ENCODE data around the gene KANK2.
A peak's percentile ranks its signal among the peaks of the same experiment; 100 is the strongest.

Gene KANK2

GRCh38 chr19:11197291-11198174, at the start of gene KANK2:
Gene KANK2, minus strand, starts transcription at chr19:11197545. Its CDS starts 3,034 bp downstream, at chr19:11194511.
- DNase-seq, result peak; percentile 56 to 75

DNA sequence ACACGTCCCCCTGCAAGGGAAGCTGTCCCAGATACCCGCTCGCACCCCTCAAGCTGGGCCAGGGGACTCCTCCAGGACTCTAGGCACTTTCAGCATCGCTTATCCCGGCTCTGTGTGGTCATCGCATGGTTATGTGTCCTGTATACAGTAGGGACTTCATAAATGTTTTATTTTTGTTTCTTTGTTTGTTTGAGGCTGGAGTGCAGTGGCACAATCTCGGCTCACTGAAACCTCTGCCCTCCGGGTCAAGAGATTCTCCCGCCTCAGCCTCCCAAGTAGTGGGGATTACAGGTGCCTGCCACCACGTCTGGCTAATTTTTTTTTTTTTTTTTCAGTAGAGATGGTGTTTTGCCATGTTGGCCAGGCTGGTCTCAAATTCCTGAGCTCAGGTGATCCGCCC, 49.6 kb upstream of the KANK2 start:
- DNase-seq, result no peak

DNA sequence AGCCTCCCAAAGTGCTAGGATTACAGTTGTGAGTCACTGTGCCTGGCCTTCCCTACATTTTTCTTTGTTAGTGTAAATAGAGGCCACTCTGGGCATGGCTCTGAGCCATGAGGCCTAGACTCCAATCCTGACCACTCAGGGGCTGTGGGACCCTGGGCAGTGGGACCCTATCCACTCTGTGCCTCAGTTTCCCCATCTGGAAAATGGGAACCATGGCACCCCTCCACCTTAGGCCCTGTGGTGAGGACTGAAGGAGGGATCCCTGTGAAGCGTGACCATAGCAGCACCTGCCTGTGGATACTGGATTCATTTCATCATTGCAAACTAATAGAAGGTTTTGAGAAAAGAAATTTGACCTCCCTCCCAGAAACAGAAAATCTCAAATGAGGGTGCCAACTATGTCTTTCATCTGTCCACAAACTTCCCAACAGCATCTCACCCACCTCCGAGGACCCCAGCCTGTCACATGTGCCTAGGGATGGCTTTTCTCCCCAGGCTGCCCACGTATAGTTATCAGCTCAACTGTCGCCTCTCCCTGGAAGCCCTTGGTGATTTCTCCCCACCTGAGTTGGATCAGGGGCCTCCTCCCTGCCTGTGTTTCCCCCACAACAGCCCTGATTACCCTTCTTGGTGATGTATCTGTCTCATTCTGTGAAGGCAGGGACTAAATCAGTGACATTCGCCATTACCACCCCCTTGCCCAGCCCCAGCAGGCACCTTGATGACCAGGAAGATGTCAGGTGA, 47.7 kb upstream of the KANK2 start:
- no peak for DNase-seq

- no peak for DNase-seq
Measured at GRCh38 chr19:11243798-11244169, 46.4 kb upstream of the KANK2 start.

- peak; percentile 55 to 93 for DNase-seq
Measured at GRCh38 chr19:11242864-11243797, 45.8 kb upstream of the KANK2 start.

DNA sequence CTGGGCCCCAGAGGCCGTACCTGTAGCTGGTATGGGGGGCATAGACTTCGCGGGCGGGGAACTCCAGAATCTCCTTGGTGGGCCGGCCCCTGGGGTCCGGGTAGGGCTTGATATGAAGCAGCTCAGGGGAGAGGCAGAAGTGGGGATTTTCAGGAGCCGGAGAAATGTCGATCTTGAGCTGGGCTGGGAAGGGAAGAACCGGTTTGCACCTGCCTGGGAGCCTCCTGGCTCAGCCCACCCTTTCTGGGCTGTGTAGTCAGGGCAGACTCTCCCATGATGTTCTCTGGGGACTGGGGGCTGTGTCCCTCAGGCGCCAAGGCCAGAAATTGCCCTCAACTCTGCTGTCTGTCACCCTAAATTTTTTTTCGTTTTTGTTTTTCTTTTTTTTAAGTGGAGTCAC, 44.7 kb upstream of the KANK2 start:
- no peak for DNase-seq

DNA sequence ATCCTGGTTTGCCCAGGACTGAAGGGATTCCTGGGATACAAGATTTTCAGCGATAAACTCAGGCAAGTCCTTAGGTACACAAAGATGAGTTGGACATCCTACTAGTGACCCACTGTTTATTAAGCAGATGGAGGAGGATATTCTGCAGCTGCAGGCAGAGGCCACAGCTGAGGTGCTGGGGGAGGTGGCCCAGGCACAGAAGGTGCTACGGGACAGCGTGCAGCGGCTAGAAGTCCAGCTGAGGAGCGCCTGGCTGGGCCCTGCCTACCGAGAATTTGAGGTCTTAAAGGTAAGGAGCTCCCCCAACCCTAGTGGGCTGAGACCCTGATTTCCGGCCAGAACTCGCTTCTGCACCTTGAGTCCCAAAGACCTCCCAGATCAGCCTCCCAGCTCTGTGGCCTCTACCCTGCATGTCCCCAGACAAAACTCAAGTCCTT, 42.7 kb upstream of the KANK2 start:
- no peak for DNase-seq

DNA sequence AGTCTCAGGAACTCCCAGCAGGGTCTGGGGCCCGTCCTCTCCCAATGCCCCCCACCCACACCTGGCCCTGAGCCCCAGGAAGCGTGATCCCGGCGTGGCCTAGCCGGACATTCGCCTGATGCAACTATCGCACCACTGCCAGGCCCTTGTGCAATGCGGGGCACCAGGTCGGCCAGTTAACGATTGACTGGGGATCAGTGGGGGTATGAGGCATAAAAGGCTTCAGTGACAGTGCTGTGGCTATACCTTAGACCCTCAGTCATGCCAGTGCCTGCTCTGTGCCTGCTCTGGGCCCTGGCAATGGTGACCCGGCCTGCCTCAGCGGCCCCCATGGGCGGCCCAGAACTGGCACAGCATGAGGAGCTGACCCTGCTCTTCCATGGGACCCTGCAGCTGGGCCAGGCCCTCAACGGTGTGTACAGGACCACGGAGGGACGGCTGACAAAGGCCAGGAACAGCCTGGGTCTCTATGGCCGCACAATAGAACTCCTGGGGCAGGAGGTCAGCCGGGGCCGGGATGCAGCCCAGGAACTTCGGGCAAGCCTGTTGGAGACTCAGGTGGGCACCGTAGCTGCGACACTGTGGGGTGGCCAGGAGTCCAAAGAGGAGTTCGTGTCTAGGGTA, 42.1 kb upstream of the KANK2 start, which contains the start of gene ANGPTL8:
ANGPTL8 (plus strand) TSS at position 243 of the 624 bp plus-strand sequence; CDS start at position 262, 19 bp downstream.
- DNase-seq, result no peak

- no peak for DNase-seq
Measured at GRCh38 chr19:11238781-11239376, 41.5 kb upstream of the KANK2 start.

DNA sequence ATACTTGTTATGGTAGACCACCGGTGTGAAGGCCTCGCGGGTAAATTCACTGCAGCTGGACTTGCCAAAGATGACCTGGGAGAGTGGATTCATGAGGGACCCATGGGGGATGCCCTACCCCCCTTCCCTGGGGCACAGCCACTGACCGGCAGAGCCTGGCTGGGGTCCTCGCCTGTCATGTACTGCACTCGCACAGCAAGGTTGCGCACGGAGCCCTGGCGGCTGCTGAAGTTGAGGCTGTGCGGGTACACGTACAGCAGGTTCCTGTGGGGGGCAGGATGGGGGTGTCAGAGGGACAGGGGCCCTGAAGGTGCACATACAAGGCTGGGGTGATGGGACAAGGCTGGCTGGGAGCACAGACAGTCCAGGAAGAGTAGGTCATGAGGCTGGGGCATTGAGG, 40.7 kb upstream of the KANK2 start:
- no peak for DNase-seq

GRCh38 chr19:11237321-11237720, 40.0 kb upstream of the KANK2 start:
- no peak for DNase-seq

DNA sequence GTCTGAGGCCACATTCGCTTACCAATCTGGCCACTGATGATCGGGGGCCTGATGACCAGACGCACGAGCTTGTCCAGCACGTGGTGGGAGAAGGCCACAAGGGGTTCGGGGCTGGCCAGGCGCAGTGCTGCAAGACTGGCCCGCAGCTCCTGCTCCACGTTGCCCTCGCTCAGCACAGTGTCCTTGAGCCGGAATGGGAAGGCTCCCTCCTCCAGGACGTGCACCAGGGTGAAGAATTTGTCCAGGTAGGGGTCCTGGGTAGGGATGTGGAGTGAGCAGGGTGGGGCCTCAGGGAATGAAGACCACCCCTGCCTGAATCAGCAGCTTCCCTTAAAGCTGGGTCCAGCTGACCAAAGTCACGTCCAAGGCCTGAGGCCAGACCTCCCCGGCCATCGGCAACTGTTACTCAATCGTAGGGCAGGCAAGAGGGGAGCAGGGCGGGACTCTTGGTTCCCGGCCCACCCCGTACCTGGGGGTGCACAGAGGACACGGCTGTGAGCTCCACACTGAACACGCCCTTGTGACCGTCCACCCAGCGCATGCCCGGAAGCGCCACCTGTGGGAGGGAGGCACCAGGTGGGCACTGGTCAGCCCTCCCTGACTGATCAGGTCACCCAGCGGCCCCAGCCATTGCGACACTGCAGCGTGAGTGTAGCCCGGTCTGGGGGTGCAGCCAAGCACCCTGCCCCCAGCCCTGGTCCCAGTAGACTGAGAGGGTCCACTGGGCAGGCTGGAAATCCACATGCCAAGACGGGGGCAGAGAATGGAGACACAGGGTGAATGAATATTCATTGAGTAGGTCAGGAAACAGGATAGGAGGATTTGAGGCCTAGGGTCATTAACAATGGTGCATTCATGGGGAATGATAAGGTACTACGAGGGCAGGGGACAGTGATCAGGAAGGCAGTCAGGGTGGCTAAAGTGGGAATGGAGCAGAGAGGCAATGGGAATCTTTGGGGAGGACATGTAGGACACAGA, 39.3 kb upstream of the KANK2 start:
- DNase-seq, result no peak

- no peak for DNase-seq
Measured at GRCh38 chr19:11234486-11235075, 37.2 kb upstream of the KANK2 start.

GRCh38 chr19:11233073-11233472, 35.7 kb upstream of the KANK2 start:
- no peak for DNase-seq

GRCh38 chr19:11232555-11232954, 35.2 kb upstream of the KANK2 start:
- no peak for DNase-seq

- no peak for DNase-seq
Measured at GRCh38 chr19:11230621-11231386, 33.5 kb upstream of the KANK2 start.

DNA sequence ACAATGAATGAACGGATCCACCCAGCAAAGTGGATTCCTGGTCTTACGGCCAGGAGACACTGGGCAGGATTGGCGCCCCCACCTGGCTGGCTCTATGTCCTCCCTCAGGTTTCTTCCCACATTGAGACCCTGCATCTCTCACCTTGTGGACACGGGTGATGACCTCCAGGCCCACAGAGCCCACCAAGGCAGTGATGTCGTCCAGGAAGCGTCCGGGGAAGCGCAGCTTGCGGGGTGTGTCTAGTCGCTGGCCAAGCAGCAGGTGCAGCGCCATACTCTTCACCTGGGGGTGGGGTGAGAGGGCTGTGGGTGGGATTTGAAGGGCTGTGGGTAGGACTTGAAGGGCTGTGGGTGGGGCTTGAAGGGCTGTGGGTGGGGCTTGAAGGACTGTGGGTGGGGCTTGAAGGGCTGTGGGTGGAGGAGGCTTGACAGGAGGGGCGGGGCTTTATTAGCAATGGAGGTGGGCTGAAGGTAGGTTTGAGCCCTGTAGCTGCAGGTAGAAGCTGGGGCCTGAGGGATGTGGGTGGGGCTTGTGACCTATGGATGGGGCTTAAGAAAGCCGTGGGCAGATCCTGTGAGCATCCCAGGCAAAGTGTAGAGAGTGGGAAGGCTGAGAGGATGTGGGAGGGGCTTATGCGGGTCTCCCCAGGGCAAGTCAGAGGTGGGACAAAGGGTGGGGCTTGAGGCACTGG, 30.0 kb upstream of the KANK2 start:
- no peak for DNase-seq

GRCh38 chr19:11226716-11227166, 29.4 kb upstream of the KANK2 start:
- no peak for DNase-seq

DNA sequence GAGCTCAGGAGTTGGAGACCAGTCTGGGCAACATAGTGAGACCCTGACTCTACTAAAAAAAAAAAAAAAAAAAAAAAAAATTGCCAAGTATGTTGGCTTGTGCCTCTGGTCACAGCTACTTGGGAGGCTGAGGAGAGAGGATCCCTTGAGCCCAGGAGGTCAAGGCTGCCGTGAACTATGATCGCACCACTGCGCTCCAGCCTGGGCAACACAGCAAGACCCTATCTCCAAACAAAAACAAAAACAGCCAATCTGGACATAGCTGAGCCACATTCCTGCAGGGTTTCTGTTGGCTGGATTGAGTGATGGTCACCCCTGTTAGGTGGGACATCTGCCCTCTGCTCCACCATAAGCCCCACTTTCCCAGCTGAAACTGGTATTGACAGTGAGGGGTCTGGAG, 28.5 kb upstream of the KANK2 start:
- DNase-seq, result no peak

Measured in bone marrow (tissue), 2 donors.